ENCODE results near the gene CABP4.

DNA sequence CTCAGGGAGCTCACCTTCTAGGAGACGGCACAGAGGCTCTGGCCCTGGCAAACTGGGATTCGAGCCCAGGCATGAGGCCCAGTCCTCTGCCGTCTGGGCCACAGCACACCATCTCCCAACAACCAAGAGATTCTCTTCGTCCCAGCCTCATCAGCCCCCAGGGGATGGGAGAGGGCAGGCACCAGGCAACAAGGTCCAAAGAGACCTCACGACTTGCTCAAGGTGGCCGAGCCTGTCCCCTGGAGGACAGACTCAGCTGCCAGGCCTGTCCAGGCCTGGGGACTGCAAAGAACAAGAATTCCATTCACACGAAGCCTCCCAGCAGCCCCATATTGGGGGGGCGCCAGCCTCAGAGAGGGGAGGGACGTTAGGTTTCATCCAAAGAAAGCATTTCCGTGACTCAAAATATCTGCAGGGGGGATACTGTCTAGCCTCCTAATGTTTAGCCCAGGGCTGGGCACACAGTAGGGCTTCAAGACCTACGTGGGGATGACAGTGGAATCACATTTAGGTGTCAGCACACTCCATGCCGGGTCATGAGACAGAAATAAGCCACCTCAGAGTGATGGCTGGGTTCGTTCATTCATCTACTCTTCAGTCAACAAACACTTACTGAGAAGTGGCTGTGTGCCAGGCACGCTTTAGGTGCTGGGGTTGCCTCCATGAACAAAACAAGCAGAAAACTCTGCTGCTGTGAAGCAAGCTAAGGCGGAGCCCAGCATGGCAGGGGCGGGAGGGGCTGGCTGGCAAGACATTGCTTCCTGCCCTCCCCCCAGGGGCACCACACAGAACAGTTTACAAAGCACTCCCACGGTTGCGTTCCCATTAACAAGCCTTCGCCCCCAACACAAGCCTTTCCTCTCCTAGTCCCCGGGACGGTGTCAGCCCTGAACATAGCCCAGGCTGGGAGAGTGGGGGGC lies 38.5 kb upstream of the CABP4 start:
- TF ChIP-seq, protein P1, sequence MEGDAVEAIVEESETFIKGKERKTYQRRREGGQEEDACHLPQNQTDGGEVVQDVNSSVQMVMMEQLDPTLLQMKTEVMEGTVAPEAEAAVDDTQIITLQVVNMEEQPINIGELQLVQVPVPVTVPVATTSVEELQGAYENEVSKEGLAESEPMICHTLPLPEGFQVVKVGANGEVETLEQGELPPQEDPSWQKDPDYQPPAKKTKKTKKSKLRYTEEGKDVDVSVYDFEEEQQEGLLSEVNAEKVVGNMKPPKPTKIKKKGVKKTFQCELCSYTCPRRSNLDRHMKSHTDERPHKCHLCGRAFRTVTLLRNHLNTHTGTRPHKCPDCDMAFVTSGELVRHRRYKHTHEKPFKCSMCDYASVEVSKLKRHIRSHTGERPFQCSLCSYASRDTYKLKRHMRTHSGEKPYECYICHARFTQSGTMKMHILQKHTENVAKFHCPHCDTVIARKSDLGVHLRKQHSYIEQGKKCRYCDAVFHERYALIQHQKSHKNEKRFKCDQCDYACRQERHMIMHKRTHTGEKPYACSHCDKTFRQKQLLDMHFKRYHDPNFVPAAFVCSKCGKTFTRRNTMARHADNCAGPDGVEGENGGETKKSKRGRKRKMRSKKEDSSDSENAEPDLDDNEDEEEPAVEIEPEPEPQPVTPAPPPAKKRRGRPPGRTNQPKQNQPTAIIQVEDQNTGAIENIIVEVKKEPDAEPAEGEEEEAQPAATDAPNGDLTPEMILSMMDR (IDR thresholded peaks at IDR 0.05; ENCODE audit: insufficient read depth, low read length): no peak
- no peak for TF ChIP-seq SPI1 (IDR thresholded peaks at IDR 0.05; ENCODE audit: borderline replicate concordance, low read depth)
- TF ChIP-seq POLR2AphosphoS5 (IDR thresholded peaks at IDR 0.05; ENCODE audit: low read depth): no peak
- TF ChIP-seq GABPA (IDR thresholded peaks at IDR 0.05; ENCODE audit: low read depth): no peak

All from HL-60 (cell line).